Activated CD4-positive, alpha-beta T cell treated with anti-CD3 and anti-CD28 coated beads, Interleukin-2, amount 10 ng/mL, durations not matched to agents 24 days and 14 days (primary cell): ENCODE measurements around the gene VEGFA. TPM values are rescaled to one million over a fixed set of nuclear protein-coding genes. Genes with fewer than 3 reads are reported as not detected.

Experiments used
- DNase-seq: peaks from one replicate; pipeline ENCODE4 v3.0.0; 2022
- H3K27ac Mint-ChIP-seq: one replicate; pipeline ENCODE4 v1.8.0; 2022; ENCODE audit warnings: mild to moderate bottlenecking, mixed read lengths
- H3K27me3 Mint-ChIP-seq: one replicate; pipeline ENCODE4 v1.8.0; 2022; ENCODE audit warnings: mixed read lengths
- H3K36me3 Mint-ChIP-seq: one replicate; pipeline ENCODE4 v1.8.0; 2022; ENCODE audit warnings: low read depth, mild to moderate bottlenecking, mixed read lengths
- H3K4me1 Mint-ChIP-seq: one replicate; pipeline ENCODE4 v1.8.0; 2021; ENCODE audit warnings: mixed read lengths
- H3K4me3 Mint-ChIP-seq: one replicate; pipeline ENCODE4 v1.8.0; 2022; ENCODE audit warnings: mild to moderate bottlenecking, moderate library complexity, mixed read lengths
- H3K9me3 Mint-ChIP-seq: one replicate; pipeline ENCODE4 v1.8.0; 2021; ENCODE audit warnings: mixed read lengths
- intact Hi-C: fragments of 100-400 bp; cut with micrococcal nuclease; formaldehyde crosslinking; loops from one replicate; pipeline ENCODE4 v1.15.1; 2023
- total RNA-seq: library from RNA; stranded (reverse); gene quantifications from 2 replicates; pipeline ENCODE4 v1.2.3, GENCODE V29; 2022

Gene VEGFA
- total RNA-seq, 1 donor from 2014 or later, result 62.9 TPM

DNA sequence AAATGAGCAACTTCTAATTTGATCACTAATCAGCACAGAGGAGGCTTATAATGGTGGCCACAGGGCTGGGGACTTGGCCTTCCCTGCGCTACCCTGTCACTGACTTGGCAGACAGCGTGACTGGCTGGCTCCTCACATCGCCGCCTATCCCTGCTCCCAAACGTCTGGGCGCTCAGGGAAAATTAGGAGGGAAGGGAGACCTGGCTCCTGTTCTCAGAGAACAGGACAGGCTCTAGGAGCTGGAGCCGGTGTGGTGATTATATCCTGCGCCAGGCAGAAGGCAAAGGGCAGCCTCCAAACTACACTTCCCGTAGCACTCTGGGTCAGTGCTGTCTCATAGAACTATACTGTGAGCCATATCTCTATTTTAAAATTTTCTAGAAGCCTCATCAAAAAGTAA, 53.4 kb downstream of the VEGFA start:
- no peaks in the 10 kb centered on the region for H3K36me3 Mint-ChIP-seq
- no peak overlapping the region for H3K27ac Mint-ChIP-seq
- H3K9me3 Mint-ChIP-seq, result no peaks in the 10 kb centered on the region
- H3K27me3 Mint-ChIP-seq, result peaks cover 17% of the 10 kb centered on the region
- intact Hi-C loops, result no loop called here
- no peak for DNase-seq
- H3K4me1 Mint-ChIP-seq, result peaks cover 3% of the 10 kb centered on the region
- no peak overlapping the region for H3K4me3 Mint-ChIP-seq

DNA sequence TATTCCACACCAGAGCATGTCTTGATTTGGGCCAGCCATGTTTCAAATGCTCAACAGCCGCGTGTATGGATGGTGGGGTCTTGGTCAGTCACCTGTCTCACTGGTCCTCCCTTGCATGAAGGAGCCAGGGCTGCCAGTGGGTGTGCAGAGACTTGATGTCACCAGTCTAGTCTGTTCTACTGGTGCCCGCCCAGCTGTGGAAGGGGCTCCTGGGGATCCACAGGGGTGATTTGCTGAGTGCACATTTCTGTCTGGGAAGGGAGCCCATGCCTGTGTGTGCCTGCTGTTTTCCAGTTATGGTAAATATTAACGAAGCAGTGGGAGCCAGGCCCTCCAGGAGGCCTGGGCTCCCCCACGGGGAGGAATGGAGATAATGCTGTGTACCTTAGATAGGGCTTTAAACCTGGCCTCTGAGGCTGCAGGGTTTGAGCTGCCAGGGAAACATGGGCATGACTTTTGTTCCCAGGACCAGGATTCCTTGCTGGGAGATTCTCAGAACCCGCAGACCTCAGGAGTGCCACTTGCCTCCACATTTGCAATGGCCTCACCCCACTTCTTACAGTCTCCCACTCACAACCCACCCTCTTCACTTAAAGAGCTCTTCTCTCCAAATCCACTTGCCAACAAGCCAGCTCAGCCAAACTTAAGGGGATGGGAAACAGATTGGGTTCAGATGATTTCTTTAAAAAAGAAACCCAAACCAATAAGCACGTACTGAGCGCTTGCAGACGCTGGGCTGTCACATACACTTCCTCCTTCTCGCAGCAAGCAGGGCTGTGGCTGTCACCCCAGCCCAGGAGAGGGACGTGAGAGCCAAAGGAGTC, 54.1 kb downstream of the VEGFA start:
- Mint-ChIP-seq H3K27ac (no peak overlapping the region), H3K4me1 (peaks cover 3% of the 10 kb centered on the region), H3K27me3 (peaks cover 19% of the 10 kb centered on the region), H3K36me3 (no peaks in the 10 kb centered on the region), H3K4me3 (no peak overlapping the region), H3K9me3 (no peaks in the 10 kb centered on the region)
- intact Hi-C loops, result no loop called here
- DNase-seq, result no peak

DNA sequence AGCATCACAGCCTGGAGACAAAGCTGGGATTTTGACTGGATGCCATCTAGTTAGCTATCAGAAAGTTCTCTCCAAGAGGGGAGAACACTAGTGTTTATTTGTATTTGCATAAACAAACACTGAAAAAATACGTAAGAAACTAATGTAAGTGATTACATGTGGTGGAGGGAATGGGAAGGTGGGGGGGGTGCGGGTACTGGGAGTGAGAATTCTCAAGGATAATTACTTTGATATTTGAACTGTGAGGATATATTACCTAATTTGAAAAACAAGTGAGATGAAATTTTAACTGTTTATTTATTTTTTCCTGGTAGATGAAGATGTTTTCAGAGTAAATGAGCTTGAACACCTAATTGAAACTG, 54.7 kb downstream of the VEGFA start:
- intact Hi-C loops, result no loop called here
- Mint-ChIP-seq H3K27me3 (peaks cover 22% of the 10 kb centered on the region), H3K9me3 (no peaks in the 10 kb centered on the region), H3K4me1 (peaks cover 3% of the 10 kb centered on the region), H3K36me3 (no peaks in the 10 kb centered on the region), H3K4me3 (no peak overlapping the region), H3K27ac (no peak overlapping the region)
- no peak for DNase-seq

DNA sequence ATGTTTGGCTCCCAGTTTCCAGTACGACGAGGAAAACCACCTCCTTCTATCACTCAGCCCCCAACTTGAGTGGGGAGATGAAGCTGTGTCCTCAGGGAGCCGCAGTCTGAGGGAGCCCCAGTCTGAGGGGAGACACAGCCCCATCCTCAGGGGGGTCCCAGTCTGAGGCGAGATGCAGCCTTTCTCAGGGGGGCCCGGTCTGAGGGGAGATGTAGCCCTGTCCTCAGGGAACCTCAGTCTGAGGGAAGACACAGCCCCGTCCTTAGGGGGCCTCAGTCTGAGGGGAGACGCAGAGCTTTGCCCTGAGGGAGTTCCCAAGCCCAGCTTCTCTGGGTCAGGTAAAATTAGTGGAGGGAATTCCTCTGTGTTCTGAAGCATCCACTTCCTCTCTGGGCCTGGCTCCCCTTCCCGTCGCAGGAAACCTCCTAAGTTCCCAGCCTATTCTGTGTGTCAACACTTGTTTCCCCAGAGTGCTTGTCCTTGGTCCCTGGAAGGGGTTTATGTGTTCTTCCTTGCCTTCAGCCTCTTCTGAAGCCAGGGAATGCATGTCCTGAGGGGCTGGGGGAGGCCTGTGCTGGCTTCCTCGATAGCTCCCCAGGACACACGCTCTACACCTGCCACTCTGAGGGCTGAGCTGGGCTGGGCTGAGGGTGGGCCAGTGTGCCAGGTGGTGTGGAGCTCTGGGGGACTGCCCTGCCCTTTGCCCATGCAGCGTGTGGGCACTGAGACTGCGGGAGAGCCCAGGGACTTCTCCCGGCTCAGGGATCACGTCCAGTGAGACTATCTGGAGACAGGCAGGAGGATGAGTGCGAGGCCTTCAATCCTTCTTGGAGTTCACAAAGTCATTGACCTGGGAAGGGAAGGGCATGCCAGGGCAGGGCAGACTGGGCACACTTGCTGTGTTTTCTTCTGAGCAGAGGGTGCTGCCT, 55.4 kb downstream of the VEGFA start:
- intact Hi-C loops, result no loop called here
- Mint-ChIP-seq H3K4me3 (no peak overlapping the region), H3K4me1 (peaks cover 3% of the 10 kb centered on the region), H3K27ac (no peak overlapping the region), H3K9me3 (no peaks in the 10 kb centered on the region), H3K27me3 (peaks cover 23% of the 10 kb centered on the region), H3K36me3 (no peaks in the 10 kb centered on the region)
- DNase-seq, result no peak

DNA sequence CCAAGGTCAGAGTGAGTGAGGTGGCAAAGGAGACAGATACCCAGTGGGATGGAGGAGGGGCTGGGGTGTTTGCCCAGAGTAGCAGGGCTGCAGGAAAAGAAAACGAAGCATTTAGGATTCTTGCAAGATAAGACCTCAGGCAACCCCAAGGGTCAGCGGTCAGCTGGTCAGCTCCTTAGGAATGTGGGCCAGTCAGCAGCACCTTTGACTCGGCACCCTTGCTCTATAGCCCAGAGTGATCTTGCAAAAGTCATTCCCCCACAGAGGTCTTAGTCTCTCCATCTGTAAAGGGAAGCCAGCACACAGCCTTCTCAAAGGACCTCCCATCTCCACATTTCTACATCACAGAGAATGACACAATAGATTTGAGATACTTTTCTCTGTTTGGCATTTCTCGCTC, 56.7 kb downstream of the VEGFA start:
- no peak overlapping the region for H3K27ac Mint-ChIP-seq
- no peaks in the 10 kb centered on the region for H3K36me3 Mint-ChIP-seq
- H3K9me3 Mint-ChIP-seq, result no peaks in the 10 kb centered on the region
- no peak overlapping the region for H3K4me3 Mint-ChIP-seq
- H3K27me3 Mint-ChIP-seq, result peaks cover 17% of the 10 kb centered on the region
- no peak for DNase-seq
- intact Hi-C loops, result no loop called here
- peaks cover 3% of the 10 kb centered on the region for H3K4me1 Mint-ChIP-seq

DNA sequence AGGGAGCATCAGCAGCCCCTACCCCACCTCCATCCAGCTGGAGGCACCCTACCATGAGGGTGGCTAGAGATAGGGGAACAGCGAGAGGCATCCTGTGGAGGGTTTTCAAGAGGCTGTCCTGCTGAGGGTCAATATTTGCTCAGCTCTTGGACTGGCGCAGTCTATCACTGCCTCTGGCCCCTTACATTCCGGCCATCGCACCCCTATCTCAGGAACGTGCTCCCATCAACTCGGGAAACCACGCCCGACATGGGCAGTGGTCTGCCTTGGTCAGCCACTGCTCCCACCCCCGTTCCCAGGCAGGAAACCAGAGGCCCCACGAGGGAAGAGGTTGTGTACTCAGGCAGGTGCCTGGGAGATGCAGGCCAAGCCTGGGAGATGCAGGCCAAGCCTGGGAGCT, 57.9 kb downstream of the VEGFA start:
- peaks cover 3% of the 10 kb centered on the region for H3K4me1 Mint-ChIP-seq
- intact Hi-C loops, result no loop called here

DNA sequence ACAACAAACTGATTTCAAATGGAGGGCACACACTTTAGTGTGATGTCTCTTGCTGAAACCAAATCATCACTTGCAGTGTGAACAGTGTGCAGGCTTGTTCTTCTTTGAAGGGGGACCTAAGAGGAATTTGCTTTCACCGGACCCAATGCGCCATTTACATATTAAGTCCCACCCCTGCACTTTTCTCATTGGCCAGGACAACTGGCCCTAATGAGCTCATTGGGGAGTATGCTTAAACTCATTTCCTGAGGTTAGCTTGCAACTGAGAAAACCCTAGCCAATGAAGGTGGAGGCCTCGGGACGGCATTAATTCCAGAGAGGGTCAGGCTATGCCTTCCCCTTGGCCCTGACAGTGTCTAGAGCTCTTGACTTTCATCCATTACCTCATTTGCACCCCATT, 58.7 kb downstream of the VEGFA start:
- Mint-ChIP-seq H3K9me3 (no peaks in the 10 kb centered on the region), H3K27ac (no peak overlapping the region), H3K4me3 (no peak overlapping the region), H3K4me1 (peaks cover 3% of the 10 kb centered on the region), H3K27me3 (peaks cover 12% of the 10 kb centered on the region), H3K36me3 (no peaks in the 10 kb centered on the region)
- intact Hi-C loops, result no loop called here
- no peak for DNase-seq

More for the DNA sequence above, 57.9 kb downstream of the VEGFA start:
- no peak for DNase-seq
- Mint-ChIP-seq H3K9me3 (no peaks in the 10 kb centered on the region), H3K27ac (no peak overlapping the region), H3K36me3 (no peaks in the 10 kb centered on the region), H3K27me3 (peaks cover 13% of the 10 kb centered on the region), H3K4me3 (no peak overlapping the region)

GRCh38 chr6:43829470-43829869, 59.5 kb downstream of the VEGFA start:
- H3K27ac Mint-ChIP-seq, result no peak overlapping the region
- H3K4me1 Mint-ChIP-seq, result peaks cover 1% of the 10 kb centered on the region
- no peak overlapping the region for H3K4me3 Mint-ChIP-seq
- peaks cover 12% of the 10 kb centered on the region for H3K27me3 Mint-ChIP-seq
- H3K9me3 Mint-ChIP-seq, result no peaks in the 10 kb centered on the region
- intact Hi-C loops, result no loop called here
- no peak for DNase-seq
- H3K36me3 Mint-ChIP-seq, result no peaks in the 10 kb centered on the region

- DNase-seq, result no peak
- Mint-ChIP-seq H3K36me3 (no peaks in the 10 kb centered on the region), H3K27ac (no peak overlapping the region), H3K27me3 (peaks cover 12% of the 10 kb centered on the region), H3K4me1 (no peaks in the 10 kb centered on the region), H3K4me3 (no peak overlapping the region), H3K9me3 (no peaks in the 10 kb centered on the region)
- intact Hi-C loops, result no loop called here
Observed at GRCh38 chr6:43830775-43831174, 60.8 kb downstream of the VEGFA start.

DNA sequence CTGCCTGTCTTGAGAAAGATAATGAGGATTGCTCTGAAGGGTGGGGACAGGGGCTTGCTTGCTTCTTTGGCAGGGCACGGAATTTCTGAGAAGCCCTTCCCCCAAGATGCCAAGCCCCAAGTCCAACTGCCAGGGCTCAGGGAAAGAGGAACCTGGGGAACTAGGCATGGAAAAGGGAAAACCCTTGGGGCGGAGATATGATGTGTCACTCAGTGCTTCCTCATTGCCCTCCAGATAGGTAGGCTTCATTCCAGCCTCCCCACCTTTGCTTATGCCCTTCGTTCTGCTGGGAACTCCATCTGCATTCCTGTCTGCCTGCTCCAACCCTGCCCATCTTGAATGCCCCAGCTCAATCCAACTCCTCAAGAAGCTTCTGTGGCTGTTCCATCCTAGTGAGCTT, 61.2 kb downstream of the VEGFA start:
- Mint-ChIP-seq H3K9me3 (no peaks in the 10 kb centered on the region), H3K27ac (no peak overlapping the region), H3K36me3 (no peaks in the 10 kb centered on the region), H3K27me3 (peaks cover 12% of the 10 kb centered on the region), H3K4me1 (no peaks in the 10 kb centered on the region), H3K4me3 (no peak overlapping the region)
- intact Hi-C loops, result no loop called here
- DNase-seq, result no peak

GRCh38 chr6:43833223-43833995, 63.4 kb downstream of the VEGFA start:
- H3K27ac Mint-ChIP-seq, result no peak overlapping the region
- H3K4me1 Mint-ChIP-seq, result no peaks in the 10 kb centered on the region
- H3K36me3 Mint-ChIP-seq, result no peaks in the 10 kb centered on the region
- H3K4me3 Mint-ChIP-seq, result no peak overlapping the region
- no peaks in the 10 kb centered on the region for H3K9me3 Mint-ChIP-seq
- peaks cover 13% of the 10 kb centered on the region for H3K27me3 Mint-ChIP-seq
- intact Hi-C loops, result no loop called here
- no peak for DNase-seq

- Mint-ChIP-seq H3K27ac (no peak overlapping the region), H3K36me3 (no peaks in the 10 kb centered on the region), H3K27me3 (peaks cover 11% of the 10 kb centered on the region), H3K4me3 (no peak overlapping the region), H3K4me1 (no peaks in the 10 kb centered on the region), H3K9me3 (no peaks in the 10 kb centered on the region)
- DNase-seq, result no peak
- intact Hi-C loops, result no loop called here
Observed at GRCh38 chr6:43833996-43834390, 64.0 kb downstream of the VEGFA start.

GRCh38 chr6:43834528-43835155, 64.6 kb downstream of the VEGFA start:
- Mint-ChIP-seq H3K9me3 (no peaks in the 10 kb centered on the region), H3K36me3 (no peaks in the 10 kb centered on the region), H3K27me3 (peaks cover 8% of the 10 kb centered on the region), H3K4me1 (no peaks in the 10 kb centered on the region), H3K27ac (no peak overlapping the region), H3K4me3 (no peak overlapping the region)
- intact Hi-C loops, result no loop called here
- DNase-seq, result no peak
